Neural crest cell (in vitro differentiated cells): ENCODE data around the gene PFKL. TPM values are rescaled to one million over a fixed set of nuclear protein-coding genes. Genes with fewer than 3 reads are reported as not detected.

Experiments
- DNase-seq: peaks from one replicate; pipeline ENCODE4 v3.0.0; 2021; ENCODE audit warnings: low read depth, mixed read lengths, low spot score
- H3K27ac Mint-ChIP-seq: one replicate; pipeline ENCODE4 v1.8.0; 2021; ENCODE audit warnings: mild to moderate bottlenecking, mixed read lengths; ENCODE audit not compliant: unreplicated experiment
- H3K27me3 Mint-ChIP-seq: 2 replicates; pipeline ENCODE4 v1.8.0; 2021; ENCODE audit warnings: low read depth, mild to moderate bottlenecking, mixed read lengths
- H3K36me3 Mint-ChIP-seq: 2 replicates; pipeline ENCODE4 v1.8.0; 2021; ENCODE audit warnings: low read depth, mild to moderate bottlenecking, mixed read lengths
- H3K4me1 Mint-ChIP-seq: 2 replicates; pipeline ENCODE4 v1.8.0; 2021; ENCODE audit warnings: mixed read lengths
- H3K4me3 Mint-ChIP-seq: one replicate; pipeline ENCODE4 v1.8.0; 2021; ENCODE audit warnings: mild to moderate bottlenecking, mixed read lengths
- H3K9me3 Mint-ChIP-seq: 2 replicates; pipeline ENCODE4 v1.8.0; 2021; ENCODE audit warnings: mixed read lengths
- total RNA-seq: library from RNA; stranded (reverse); gene quantifications from 2 replicates; pipeline ENCODE4 v1.2.1, GENCODE V29; 2021
- TF ChIP-seq, protein P1 (sequence below): fragments of 200-600 bp; sonication (generic); conservative IDR thresholded peaks from 2 replicates; pipeline ENCODE4 v1.5.0; 2021; ENCODE audit warnings: antibody characterized with exemption, mild to moderate bottlenecking

The PFKL gene
- total RNA-seq, 1 donor from 2014 or later, result 96.1 TPM

DNA sequence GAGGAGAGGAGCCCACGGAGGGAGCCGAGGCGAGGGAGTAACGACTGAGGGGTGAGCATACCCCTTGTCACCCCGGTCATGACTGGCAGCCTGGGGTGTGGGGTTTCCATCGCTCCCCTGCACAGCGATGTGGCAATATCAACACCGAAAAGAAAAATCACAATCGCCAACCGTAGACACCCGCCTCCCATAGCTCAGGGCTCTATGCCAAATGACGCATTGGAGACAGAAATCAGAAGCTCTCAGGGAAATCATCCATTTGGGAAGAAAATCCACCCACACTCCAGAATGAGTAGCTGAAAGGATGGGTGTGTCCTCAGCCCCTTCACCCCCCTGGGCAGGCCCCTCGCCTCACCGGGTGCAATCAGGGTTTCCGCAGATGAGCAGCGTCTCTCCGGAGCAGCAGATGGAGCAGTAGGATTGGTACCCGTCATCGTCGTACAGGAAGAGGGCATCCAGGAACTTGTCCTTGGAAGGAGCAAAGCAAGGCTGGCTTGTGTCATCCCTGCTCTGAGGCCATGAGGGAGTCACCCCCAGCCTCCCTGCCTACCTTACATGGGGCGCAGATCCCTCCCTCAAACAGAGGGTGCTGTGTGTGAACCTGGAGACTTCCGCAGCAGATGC, 40.7 kb upstream of the PFKL start:
- DNase-seq, result no peak
- Mint-ChIP-seq H3K36me3 (no peaks in the 10 kb centered on the region), H3K9me3 (no peaks in the 10 kb centered on the region), H3K27ac (no peak overlapping the region), H3K4me1 (peaks cover 5% of the 10 kb centered on the region), H3K27me3 (no peaks in the 10 kb centered on the region), H3K4me3 (no peak overlapping the region)
- TF ChIP-seq, protein P1, sequence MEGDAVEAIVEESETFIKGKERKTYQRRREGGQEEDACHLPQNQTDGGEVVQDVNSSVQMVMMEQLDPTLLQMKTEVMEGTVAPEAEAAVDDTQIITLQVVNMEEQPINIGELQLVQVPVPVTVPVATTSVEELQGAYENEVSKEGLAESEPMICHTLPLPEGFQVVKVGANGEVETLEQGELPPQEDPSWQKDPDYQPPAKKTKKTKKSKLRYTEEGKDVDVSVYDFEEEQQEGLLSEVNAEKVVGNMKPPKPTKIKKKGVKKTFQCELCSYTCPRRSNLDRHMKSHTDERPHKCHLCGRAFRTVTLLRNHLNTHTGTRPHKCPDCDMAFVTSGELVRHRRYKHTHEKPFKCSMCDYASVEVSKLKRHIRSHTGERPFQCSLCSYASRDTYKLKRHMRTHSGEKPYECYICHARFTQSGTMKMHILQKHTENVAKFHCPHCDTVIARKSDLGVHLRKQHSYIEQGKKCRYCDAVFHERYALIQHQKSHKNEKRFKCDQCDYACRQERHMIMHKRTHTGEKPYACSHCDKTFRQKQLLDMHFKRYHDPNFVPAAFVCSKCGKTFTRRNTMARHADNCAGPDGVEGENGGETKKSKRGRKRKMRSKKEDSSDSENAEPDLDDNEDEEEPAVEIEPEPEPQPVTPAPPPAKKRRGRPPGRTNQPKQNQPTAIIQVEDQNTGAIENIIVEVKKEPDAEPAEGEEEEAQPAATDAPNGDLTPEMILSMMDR, result no peak

DNA sequence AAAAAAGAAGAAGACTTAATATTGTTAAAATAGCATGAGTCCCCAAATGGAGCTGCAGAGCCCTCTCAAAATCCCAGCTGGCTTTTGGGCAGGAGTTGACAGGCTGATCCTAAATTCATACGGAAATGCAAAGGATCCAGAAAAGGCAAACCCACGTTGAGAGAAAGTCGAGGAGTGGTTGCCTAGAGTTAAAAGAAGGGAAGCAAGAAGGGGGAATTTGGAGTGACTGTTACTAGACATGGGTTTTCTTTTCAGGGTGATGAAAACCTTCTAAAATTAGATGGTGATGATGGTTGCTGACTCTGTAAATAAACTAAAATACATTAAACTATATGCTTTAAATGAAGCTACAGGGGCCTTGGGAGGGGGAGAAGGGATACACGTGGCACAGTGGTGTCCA, 39.8 kb upstream of the PFKL start:
- Mint-ChIP-seq H3K27me3 (no peaks in the 10 kb centered on the region), H3K27ac (no peak overlapping the region), H3K9me3 (no peaks in the 10 kb centered on the region), H3K36me3 (no peaks in the 10 kb centered on the region), H3K4me3 (no peak overlapping the region), H3K4me1 (peaks cover 5% of the 10 kb centered on the region)
- DNase-seq, result no peak
- TF ChIP-seq, protein P1, result no peak

DNA sequence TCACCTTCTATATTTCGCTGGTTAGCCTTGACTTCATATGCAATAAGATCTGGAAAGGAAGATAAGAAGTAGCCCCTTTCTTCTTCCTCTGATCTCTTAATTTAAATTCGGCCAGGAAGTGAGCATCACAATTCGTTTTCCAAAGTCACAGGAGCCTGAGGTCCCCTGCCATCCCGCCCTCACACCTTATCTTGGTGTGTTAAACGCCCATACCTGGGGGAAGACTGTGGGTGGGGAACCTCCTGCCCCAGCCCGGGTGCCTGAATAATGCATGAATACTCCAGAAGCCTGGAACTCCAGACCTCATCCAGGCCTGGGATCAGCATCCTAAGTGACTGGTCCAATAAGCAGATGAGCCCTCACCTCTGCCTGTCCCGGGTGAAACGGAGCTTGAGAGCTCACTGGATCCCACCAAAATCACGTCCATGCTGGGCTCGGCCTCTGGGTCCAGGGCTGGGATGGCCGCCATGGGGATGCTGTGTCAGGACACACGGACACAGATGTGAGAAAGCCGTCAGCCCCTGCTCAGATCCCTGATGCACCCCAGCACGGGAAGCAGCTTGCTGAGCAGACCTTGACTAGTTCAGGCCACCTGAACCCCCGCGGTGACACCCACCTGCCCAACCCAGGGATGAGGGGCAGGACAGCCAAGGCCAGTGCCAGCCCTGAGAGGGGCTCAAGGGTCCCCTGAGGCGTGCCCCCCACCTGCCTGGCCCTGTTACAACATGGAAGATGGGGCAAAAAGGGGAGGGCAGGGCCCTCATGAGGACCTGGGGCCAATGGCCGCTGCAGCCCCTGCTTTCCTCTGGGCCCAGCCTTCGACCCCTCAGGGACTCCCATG, 38.8 kb upstream of the PFKL start:
- H3K27me3 Mint-ChIP-seq, result no peaks in the 10 kb centered on the region
- DNase-seq, result no peak
- H3K36me3 Mint-ChIP-seq, result no peaks in the 10 kb centered on the region
- no peak overlapping the region for H3K4me3 Mint-ChIP-seq
- H3K9me3 Mint-ChIP-seq, result no peaks in the 10 kb centered on the region
- TF ChIP-seq, protein P1, result no peak
- peaks cover 5% of the 10 kb centered on the region for H3K4me1 Mint-ChIP-seq
- H3K27ac Mint-ChIP-seq, result no peak overlapping the region

- TF ChIP-seq, protein P1, result no peak
- H3K27ac Mint-ChIP-seq, result no peak within 1 kb of the TSS
These were observed 38.1 kb upstream of the PFKL start, which contains the start of gene DNMT3L for GRCh38 chr21:44261675-44262295. DNMT3L (minus strand) TSS chr21:44261897; CDS start chr21:44261259, 638 bp downstream.

DNA sequence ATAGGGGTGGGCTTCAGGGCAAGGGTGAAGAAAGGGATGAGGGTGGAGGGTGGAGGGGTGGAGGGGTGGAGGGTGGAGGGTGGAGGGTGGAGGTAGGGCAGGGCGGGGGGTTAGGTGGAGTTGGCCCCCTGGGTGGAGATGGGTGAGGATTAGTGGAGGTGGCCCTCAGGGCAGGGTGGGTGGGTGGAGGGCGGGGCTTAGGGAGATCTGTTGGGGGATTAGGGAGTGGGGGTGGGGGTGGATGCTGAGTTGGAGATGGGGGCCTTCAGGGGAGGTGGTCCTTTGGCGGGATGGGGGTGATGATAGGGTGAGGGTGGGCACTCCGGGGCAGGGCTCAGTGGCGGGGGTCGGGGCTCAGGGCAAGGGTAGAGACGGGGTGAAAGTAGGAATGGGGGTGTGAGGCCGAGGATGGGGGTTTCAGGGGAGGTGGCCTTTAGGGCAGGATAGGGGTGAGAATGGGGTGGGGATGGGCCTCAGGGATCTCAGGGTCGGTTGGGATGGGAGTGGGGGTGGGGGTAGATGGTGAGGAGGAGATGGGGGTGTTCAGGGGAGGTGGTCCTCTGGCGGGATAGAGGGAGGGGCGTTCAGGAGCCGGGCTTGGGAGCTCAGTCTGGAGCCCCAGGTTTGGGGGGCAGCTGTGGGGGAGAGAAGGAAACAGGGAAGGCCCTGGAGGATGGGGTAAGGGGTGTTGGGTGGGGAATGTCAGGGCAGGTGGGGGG, 37.4 kb upstream of the PFKL start:
- H3K27me3 Mint-ChIP-seq, result no peaks in the 10 kb centered on the region
- no peaks in the 10 kb centered on the region for H3K36me3 Mint-ChIP-seq
- H3K27ac Mint-ChIP-seq, result no peak overlapping the region
- no peak overlapping the region for H3K4me3 Mint-ChIP-seq
- TF ChIP-seq, protein P1, result no peak
- H3K4me1 Mint-ChIP-seq, result peaks cover 5% of the 10 kb centered on the region
- H3K9me3 Mint-ChIP-seq, result no peaks in the 10 kb centered on the region
- DNase-seq, result no peak

More at GRCh38 chr21:44261675-44262295, 38.1 kb upstream of the PFKL start, which contains the start of gene DNMT3L:
- H3K4me3 Mint-ChIP-seq, result no peak within 1 kb of the TSS
- H3K27me3 Mint-ChIP-seq, result no peaks in the 10 kb centered on the region
- no peak for DNase-seq
- no peaks in the 10 kb centered on the region for H3K36me3 Mint-ChIP-seq
- H3K4me1 Mint-ChIP-seq, result peaks cover 5% of the 10 kb centered on the region
- H3K9me3 Mint-ChIP-seq, result no peaks in the 10 kb centered on the region
